WI38 (cell line): ENCODE results near the gene MAPKAP1.
A peak's percentile ranks its signal among the peaks of the same experiment; 100 is the strongest.

ENCODE experiments used
- H3K4me3 ChIP-seq: 2 replicates; pipeline ENCODE4 v1.5.1; 2011; ENCODE audit warnings: low read depth, mild to moderate bottlenecking, control low read depth, low read length
- TF ChIP-seq, protein P1 (sequence below): IDR thresholded peaks from 2 replicates; pipeline ENCODE4 v1.5.1; 2012; ENCODE audit warnings: low read depth, mild to moderate bottlenecking, control low read depth, low read length

MAPKAP1 gene

DNA sequence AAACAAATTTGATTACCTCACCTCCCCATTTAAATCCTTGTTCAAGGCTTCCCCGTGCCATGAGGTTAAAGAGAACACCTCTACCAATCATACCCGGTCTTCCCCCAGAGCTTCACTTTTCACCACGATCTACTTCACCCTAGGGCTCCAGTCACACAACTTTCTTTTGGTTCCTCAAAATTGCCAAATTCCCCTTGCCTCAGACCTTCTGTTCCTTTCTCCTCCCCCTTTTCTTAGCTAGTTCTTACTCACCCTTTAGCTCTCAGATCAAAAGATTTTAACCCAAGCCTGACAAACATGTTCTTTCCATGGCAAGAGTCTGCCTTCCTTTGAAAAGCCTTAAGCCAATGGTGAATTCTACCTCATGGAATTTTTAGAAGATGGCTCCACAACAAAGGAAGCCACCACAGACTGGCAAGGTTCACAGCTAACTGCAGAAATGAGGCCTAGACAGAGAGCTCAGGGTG, 56.7 kb downstream of the MAPKAP1 start:
- peak overlapping the region; percentile 20 for H3K4me3 ChIP-seq
- TF ChIP-seq, protein P1, sequence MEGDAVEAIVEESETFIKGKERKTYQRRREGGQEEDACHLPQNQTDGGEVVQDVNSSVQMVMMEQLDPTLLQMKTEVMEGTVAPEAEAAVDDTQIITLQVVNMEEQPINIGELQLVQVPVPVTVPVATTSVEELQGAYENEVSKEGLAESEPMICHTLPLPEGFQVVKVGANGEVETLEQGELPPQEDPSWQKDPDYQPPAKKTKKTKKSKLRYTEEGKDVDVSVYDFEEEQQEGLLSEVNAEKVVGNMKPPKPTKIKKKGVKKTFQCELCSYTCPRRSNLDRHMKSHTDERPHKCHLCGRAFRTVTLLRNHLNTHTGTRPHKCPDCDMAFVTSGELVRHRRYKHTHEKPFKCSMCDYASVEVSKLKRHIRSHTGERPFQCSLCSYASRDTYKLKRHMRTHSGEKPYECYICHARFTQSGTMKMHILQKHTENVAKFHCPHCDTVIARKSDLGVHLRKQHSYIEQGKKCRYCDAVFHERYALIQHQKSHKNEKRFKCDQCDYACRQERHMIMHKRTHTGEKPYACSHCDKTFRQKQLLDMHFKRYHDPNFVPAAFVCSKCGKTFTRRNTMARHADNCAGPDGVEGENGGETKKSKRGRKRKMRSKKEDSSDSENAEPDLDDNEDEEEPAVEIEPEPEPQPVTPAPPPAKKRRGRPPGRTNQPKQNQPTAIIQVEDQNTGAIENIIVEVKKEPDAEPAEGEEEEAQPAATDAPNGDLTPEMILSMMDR, result no peak

DNA sequence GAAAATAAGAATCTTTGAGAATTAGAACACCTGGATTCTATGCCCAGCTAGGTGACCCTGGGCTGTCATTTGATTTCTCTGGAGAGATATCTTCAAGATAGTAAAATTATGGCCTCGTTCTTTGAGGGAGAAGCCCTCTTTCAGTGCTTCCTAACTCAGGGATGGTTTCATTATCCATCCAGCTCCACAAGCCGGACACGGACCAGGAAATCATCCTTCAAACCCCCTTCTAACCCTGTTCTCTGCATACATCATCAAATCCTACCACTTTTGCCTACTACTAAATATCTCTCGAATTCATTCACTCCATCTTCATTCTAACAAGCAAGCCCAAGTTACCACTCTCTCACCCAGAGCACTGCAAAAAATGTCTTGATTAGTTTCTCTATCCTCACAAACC, 57.2 kb downstream of the MAPKAP1 start:
- H3K4me3 ChIP-seq, result peak overlapping the region; percentile 20
- TF ChIP-seq, protein P1, result no peak

DNA sequence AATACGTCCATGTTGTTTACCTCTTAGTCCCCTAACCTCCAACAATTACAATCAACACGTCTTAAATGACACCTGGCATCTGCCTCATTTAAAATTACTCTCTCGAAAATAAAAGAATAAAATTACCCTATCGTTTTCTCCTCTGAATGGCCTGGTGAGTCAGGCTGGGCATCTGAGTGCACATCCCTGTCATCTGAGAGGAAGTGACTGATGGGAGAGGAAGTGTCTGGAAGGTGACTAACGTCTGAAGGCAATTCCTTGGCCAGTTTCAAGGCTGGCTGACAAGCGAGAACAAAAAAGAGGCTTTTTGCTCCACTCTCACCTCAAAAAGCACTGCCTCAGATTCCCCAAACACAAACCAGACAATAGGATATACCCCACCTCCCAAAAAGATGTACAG, 57.7 kb downstream of the MAPKAP1 start:
- TF ChIP-seq, protein P1, result no peak
- peak overlapping the region; percentile 20 for H3K4me3 ChIP-seq

DNA sequence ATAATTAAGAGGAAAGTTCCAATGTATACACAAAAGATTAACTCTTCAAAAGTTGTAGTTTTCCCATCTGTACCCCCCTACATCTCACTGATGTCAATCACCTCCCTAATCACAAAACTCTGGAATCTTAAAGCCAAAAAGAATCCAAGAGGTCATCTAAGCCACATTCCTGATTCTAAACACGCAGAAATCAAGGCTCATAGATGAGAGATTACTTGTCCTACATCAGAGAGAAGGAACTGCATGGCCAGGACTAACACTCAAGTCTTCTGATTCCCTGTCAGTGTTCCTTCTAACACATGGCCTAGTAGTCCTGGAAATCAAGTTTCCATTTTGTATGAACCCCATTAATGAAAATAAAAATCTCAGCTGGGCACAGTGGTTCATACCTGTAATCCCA, 58.7 kb downstream of the MAPKAP1 start:
- no peak overlapping the region for H3K4me3 ChIP-seq
- TF ChIP-seq, protein P1, result no peak

DNA sequence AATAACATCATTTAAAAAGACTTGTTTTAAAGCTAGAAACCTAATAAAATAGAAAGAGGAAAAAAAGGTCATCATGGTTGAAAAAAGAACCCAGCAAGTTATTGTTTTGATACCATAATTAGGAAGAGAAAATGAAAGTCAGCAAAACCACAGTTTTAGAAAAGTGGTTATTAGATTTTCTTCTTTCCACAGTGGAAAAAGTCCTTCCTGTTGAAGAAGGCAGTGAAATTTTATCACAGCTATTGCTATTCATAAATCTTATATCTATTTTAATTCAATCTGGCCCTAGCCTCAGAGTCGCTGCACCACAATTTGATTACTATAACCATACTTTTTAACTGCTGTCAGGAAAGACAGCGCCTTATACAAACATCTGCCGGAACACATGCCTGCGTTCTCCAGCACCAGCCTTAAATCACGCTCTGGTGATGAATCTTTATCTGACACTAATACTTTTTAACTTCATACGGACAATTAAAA, 60.3 kb downstream of the MAPKAP1 start:
- TF ChIP-seq, protein P1, result no peak
- H3K4me3 ChIP-seq, result peak overlapping the region; percentile 23; the same call in 1 of the 2 replicates

DNA sequence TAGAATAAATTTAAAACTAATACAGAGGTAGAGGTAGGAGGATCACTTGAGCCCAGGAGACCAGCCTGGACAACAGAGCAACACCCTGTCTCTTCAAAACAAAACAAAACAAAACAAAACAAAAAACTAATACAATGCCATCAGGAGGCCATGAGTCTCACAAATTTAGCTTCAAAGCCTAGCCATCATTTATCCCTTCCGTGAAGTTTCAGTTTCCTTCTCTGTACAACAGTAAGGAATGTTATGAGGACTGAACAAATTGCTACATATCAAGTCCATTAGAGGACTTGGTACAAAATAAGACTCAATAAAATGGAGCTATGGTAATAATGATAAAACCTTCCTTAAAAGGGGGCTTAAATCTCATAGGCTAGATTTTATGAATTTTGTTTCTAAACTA, 60.8 kb downstream of the MAPKAP1 start:
- TF ChIP-seq, protein P1, result no peak
- H3K4me3 ChIP-seq, result no peak overlapping the region

DNA sequence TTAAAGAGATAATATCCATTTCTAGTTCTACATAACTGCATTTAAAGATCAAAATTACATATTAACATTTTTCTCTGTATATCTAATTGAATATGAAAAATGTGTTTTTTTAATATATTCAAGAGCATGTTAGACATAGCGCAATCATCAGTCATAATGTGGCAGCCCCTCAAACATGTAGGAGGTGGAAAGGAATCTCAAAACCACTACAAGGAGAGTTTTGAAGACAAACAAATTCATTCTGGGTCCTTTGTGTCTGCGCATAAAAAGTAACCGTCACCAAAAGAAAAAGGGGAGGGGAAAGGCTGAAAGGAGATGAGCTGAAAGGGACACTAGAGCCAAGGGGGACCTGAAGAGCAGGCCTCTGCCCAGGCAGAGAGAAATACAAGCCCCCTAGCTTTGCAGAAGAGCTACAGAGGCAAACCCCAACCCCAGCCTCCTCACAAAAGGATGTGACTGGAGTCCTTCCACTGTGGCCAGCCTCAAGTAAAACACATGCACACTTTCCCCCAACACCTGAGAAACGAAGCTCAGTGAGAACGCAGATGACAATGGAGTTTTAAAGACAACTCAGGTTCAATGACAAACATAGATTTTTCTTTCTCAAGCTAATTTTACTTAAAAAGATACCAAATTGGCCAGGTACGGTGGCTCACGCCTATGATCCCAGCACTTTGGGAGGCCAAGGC, 62.0 kb downstream of the MAPKAP1 start:
- H3K4me3 ChIP-seq, result no peak overlapping the region
- TF ChIP-seq, protein P1, result no peak
